HepG2 (cell line): ENCODE results near the gene CXADR. TPM values are rescaled to one million over a fixed set of nuclear protein-coding genes. Genes with fewer than 3 reads are reported as not detected.

Experiments used
- E2F5 ChIP-seq: sonication (generic); formaldehyde crosslinking; conservative IDR thresholded peaks from 2 replicates; pipeline ENCODE4 v1.4.0; 2020; ENCODE audit warnings: missing genetic modification reagents
- FOXP1 ChIP-seq, 2 experiments: fragments of 450-650 bp in 1 of 2; IDR thresholded peaks; 2 replicates each; pipeline ENCODE4 v1.6.1; 2017 to 2018; ENCODE audit warnings: antibody characterized with exemption in 1 of 2
- GRHL1 ChIP-seq: sonication (generic); formaldehyde crosslinking; conservative IDR thresholded peaks from 2 replicates; pipeline ENCODE4 v1.8.0; 2022; ENCODE audit warnings: missing genetic modification reagents
- HDAC2 ChIP-seq: sonication (generic); formaldehyde crosslinking; IDR thresholded peaks from 2 replicates; pipeline ENCODE4 v1.4.0; 2020; ENCODE audit warnings: missing genetic modification reagents
- IKZF5 ChIP-seq: IDR thresholded peaks from 2 replicates; pipeline ENCODE4 v1.6.1; 2018; ENCODE audit warnings: missing genetic modification reagents, mild to moderate bottlenecking, missing compliant biosample characterization
- KLF9 ChIP-seq: IDR thresholded peaks from 2 replicates; pipeline ENCODE4 v1.6.1; 2016; ENCODE audit warnings: low read depth
- PAF1 ChIP-seq: IDR thresholded peaks from 2 replicates; pipeline ENCODE4 v1.6.1; 2016; ENCODE audit warnings: missing genetic modification reagents, missing compliant biosample characterization
- PRDM15 ChIP-seq: sonication (generic); formaldehyde crosslinking; IDR thresholded peaks from 2 replicates; pipeline ENCODE4 v1.4.0; 2020; ENCODE audit warnings: missing genetic modification reagents
- PRMT3 ChIP-seq: sonication (generic); formaldehyde crosslinking; IDR thresholded peaks from 2 replicates; pipeline ENCODE4 v1.8.1; 2022; ENCODE audit warnings: low read depth, mild to moderate bottlenecking, moderate library complexity, missing genetic modification reagents, borderline replicate concordance
- TCF12 ChIP-seq, 2 experiments: fragments of 450-650 bp in 1 of 2; sonication (generic) in 1 of 2; formaldehyde crosslinking in 1 of 2; IDR thresholded peaks; 2 replicates each; pipeline versions ENCODE4 v1.6.1 to v1.8.0; 2017 to 2022; ENCODE audit warnings: antibody characterized with exemption in 1 of 2, mild to moderate bottlenecking in 1 of 2, missing genetic modification reagents in 1 of 2, moderate library complexity in 1 of 2
- THAP9 ChIP-seq: sonication (generic); formaldehyde crosslinking; IDR thresholded peaks from 2 replicates; pipeline ENCODE4; 2020; ENCODE audit warnings: missing genetic modification reagents, mild to moderate bottlenecking, borderline replicate concordance
- ZNF124 ChIP-seq: sonication (generic); formaldehyde crosslinking; IDR thresholded peaks from 2 replicates; pipeline ENCODE4 v1.4.0; 2020; ENCODE audit warnings: missing genetic modification reagents
- ZNF225 ChIP-seq: sonication (generic); formaldehyde crosslinking; IDR thresholded peaks from 2 replicates; pipeline ENCODE4 v1.4.0; 2020; ENCODE audit warnings: mild to moderate bottlenecking, missing genetic modification reagents
- ZNF256 ChIP-seq: sonication (generic); formaldehyde crosslinking; conservative IDR thresholded peaks from 2 replicates; pipeline ENCODE4 v1.4.0; 2020; ENCODE audit warnings: missing genetic modification reagents
- ZNF512 ChIP-seq: sonication (generic); formaldehyde crosslinking; IDR thresholded peaks from 2 replicates; pipeline ENCODE4 v1.4.0; 2020; ENCODE audit warnings: mild to moderate bottlenecking, missing genetic modification reagents
- ZNF629 ChIP-seq: sonication (generic); formaldehyde crosslinking; conservative IDR thresholded peaks from 2 replicates; pipeline ENCODE4 v1.5.0; 2020; ENCODE audit warnings: missing genetic modification reagents
- polyA plus RNA-seq, 8 experiments: library from polyadenylated mRNA; depleted of rRNA in 3 of 8; stranded (reverse) in 7 of 8; unstranded in 1 of 8; fragments of >200 nt; fragmentation: Illumina TruSeq in 4 of 8; extraction: Trizol in 4 of 8; gene quantifications; 2 replicates each; pipeline versions ENCODE4 v1.2.1 to v1.2.3, GENCODE V29; 2011 to 2016; ENCODE audit warnings: low read depth in 4 of 8, missing spikeins in 1 of 8, mixed read lengths in 1 of 8; ENCODE audit not compliant: insufficient read depth in 1 of 8
- total RNA-seq, 5 experiments: library from RNA; depleted of rRNA; stranded (reverse); fragments of >200 nt; fragmentation: Illumina TruSeq; extraction: Trizol; gene quantifications; 2 replicates each; pipeline ENCODE4 v1.2.3, GENCODE V29; 2016; ENCODE audit warnings: low read depth in 1 of 5

CXADR gene
- total and polyA plus RNA-seq, 2 of the 13 experiments (the other 11 are each of a cell fraction or from before 2014, with no cell fraction given), result 86.8 to 110 TPM

GRCh38 chr21:17472592-17473271 lies 40.1 kb upstream of the CXADR start (continued):
- TF ChIP-seq GRHL1 (CRISPR knock-in tag) (no peak), PRDM15 (CRISPR knock-in tag) (no peak), ZNF124 (no peak), KLF9 (CRISPR knock-in tag) (no peak), ZNF512 (no peak), PRMT3 (CRISPR knock-in tag) (no peak), FOXP1 (IDR thresholded peaks at IDR 0.05) (no peak), FOXP1 (CRISPR knock-in tag; IDR thresholded peaks at IDR 0.05) (peak; percentile 87), E2F5 (no peak), ZNF256 (CRISPR knock-in tag) (no peak), THAP9 (no peak), HDAC2 (CRISPR knock-in tag) (peak; percentile 91), TCF12 (IDR thresholded peaks at IDR 0.05) (no peak), TCF12 (CRISPR knock-in tag; IDR thresholded peaks at IDR 0.05) (peak; percentile 58; the same call in 1 of the 2 replicates), ZNF629 (CRISPR knock-in tag) (peak; percentile 65), IKZF5 (CRISPR knock-in tag) (peak; percentile 68; the same call in 1 of the 2 replicates), ZNF225 (CRISPR knock-in tag) (no peak), PAF1 (CRISPR knock-in tag) (no peak)
